CD4-positive, alpha-beta memory T cell (primary cell): Measurements from ENCODE around the gene RIOK1. TPM values are rescaled to one million over a fixed set of nuclear protein-coding genes. Genes with fewer than 3 reads are reported as not detected.

Experiments
- CTCF ChIA-PET: fragments of 350-600 bp; sonication (Branson Sonifier 250); formaldehyde crosslinking; loops from one replicate; lab custom pipeline; 2021; ENCODE audit warnings: inconsistent platforms; ENCODE audit not compliant: partially characterized antibody; lab: Charles Lee
- POLR2A ChIA-PET: fragments of 350-600 bp; sonication (Branson Sonifier 250); formaldehyde crosslinking; loops from one replicate; lab custom pipeline; 2021; ENCODE audit not compliant: partially characterized antibody; lab: Charles Lee
- DNase-seq, 5 donors: peaks; one replicate each; pipeline versions ENCODE4 v3.0.0 to v3.0.0-alpha.2; 2020 to 2022; ENCODE audit warnings: mixed read lengths in 1 of 5
- H3K27ac ChIP-seq: one replicate; pipeline ENCODE4 v1.7.0; 2013; ENCODE audit warnings: low read depth, low read length
- H3K27me3 ChIP-seq: 2 replicates; pipeline ENCODE4 v1.7.0; 2013; ENCODE audit warnings: mild to moderate bottlenecking, low read length, moderate library complexity; ENCODE audit not compliant: insufficient read depth
- H3K36me3 ChIP-seq: 2 replicates; pipeline ENCODE4 v1.7.0; 2013; ENCODE audit warnings: mild to moderate bottlenecking, low read length, moderate library complexity; ENCODE audit not compliant: insufficient read depth
- H3K4me1 ChIP-seq: 2 replicates; pipeline ENCODE4 v1.7.0; 2013; ENCODE audit warnings: mild to moderate bottlenecking, low read length, moderate library complexity; ENCODE audit not compliant: insufficient read depth
- H3K4me3 ChIP-seq, 2 donors: one replicate each; pipeline ENCODE4 v1.7.0; 2013; ENCODE audit warnings: low read length in 2 of 2, mild to moderate bottlenecking in 1 of 2
- H3K9me3 ChIP-seq, 2 donors: one replicate each; pipeline ENCODE4 v1.7.0; 2013; ENCODE audit warnings: low read length in 2 of 2, control low read depth in 1 of 2; ENCODE audit not compliant: control insufficient read depth in 1 of 2
- H3K27ac Mint-ChIP-seq, 7 donors: one replicate each; pipeline ENCODE4 v1.8.0; 2020 to 2021; ENCODE audit warnings: mixed read lengths in 7 of 7, mild to moderate bottlenecking in 6 of 7, inconsistent platforms in 3 of 7, moderate library complexity in 3 of 7
- H3K27me3 Mint-ChIP-seq, 2 donors: one replicate each; pipeline ENCODE4 v1.8.0; 2020 to 2021; ENCODE audit warnings: mixed read lengths in 2 of 2
- H3K36me3 Mint-ChIP-seq, 2 donors: one replicate each; pipeline ENCODE4 v1.8.0; 2020 to 2021; ENCODE audit warnings: mixed read lengths in 2 of 2, inconsistent platforms in 1 of 2, mild to moderate bottlenecking in 1 of 2
- H3K4me1 Mint-ChIP-seq, 4 donors: one replicate each; pipeline ENCODE4 v1.8.0; 2020 to 2021; ENCODE audit warnings: mixed read lengths in 4 of 4, mild to moderate bottlenecking in 1 of 4
- H3K4me3 Mint-ChIP-seq, 8 donors: one replicate each; pipeline ENCODE4 v1.8.0; 2020 to 2021; ENCODE audit warnings: mixed read lengths in 8 of 8, mild to moderate bottlenecking in 7 of 8, moderate library complexity in 6 of 8, inconsistent platforms in 3 of 8
- H3K9me3 Mint-ChIP-seq, 8 donors: one replicate each; pipeline ENCODE4 v1.8.0; 2020 to 2021; ENCODE audit warnings: mixed read lengths in 8 of 8, mild to moderate bottlenecking in 5 of 8, inconsistent platforms in 3 of 8, moderate library complexity in 1 of 8
- intact Hi-C: fragments of 100-400 bp; cut with micrococcal nuclease; formaldehyde crosslinking; loops from one replicate; pipeline ENCODE4 v1.15.1; 2023
- polyA plus RNA-seq, 2 donors: library from polyadenylated mRNA; unstranded; fragments of 300-500 nt; fragmentation: Illumina TruSeq; gene quantifications; one replicate each; pipeline ENCODE4 v1.2.3, GENCODE V29; 2021
- total RNA-seq, 2 experiments: library from RNA; stranded (reverse); gene quantifications; one replicate each; pipeline ENCODE4 v1.2.3, GENCODE V29; 2021

RIOK1 gene
- total and polyA plus RNA-seq, 4 experiments from 2014 or later: 19.1 to 26.1 (median 22.8) TPM

DNA sequence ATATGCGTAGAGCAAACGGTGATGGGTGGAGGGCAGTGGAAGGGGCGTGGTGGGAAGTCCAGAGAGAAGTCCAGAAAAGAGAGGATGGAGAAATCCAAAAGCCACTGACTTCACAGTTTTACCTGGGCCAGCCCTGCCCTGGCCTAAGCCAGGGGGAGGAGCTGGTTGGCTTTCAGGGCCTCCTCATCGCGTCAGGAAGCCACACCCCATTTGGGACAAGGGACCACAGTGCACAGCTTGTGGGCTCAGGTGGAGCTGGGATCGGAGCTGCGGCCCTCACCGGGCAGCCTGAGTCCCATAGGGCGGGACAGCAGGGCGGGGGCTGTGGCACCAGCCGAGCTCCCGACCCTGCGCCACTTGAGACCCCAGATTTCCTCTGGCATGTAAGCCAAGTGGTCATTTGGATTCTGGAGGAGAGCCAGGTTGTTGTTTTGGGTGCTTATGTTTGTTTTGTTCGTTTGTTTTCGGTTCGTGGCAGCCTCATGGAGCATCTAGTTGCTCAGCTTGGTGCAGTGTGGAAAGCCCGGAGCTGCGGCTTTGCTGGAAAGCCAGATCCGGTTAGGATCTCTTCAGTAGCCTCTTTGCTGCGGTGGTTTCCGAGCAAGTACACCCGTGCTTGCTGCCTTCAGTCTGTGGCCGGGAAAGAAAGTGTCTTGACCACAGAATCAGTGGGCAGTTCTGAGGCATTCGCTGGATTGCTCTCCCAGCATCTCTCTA is 42.2 kb downstream of the RIOK1 start:
- ChIA-PET POLR2A (no interaction called here), CTCF (no interaction called here)
- no peaks in the 10 kb centered on the region for H3K9me3 ChIP-seq
- Mint-ChIP-seq H3K9me3 (peaks cover 0 to 13% (median 7%) of the 10 kb centered on the region in 8 donors), H3K36me3 (peaks cover 0 to 5% of the 10 kb centered on the region in 2 donors), H3K27ac (no peak overlapping the region), H3K4me1 (peaks cover 0 to 1% (median 0%) of the 10 kb centered on the region in 4 donors), H3K27me3 (peaks cover 5% of the 10 kb centered on the region in 2 donors), H3K4me3 (no peak overlapping the region)
- no peak for DNase-seq
- intact Hi-C loops: no loop called here
- no peaks in the 10 kb centered on the region for H3K36me3 ChIP-seq
- H3K4me3 ChIP-seq: no peak overlapping the region
- no peaks in the 10 kb centered on the region for H3K4me1 ChIP-seq
- no peak overlapping the region for H3K27ac ChIP-seq
- H3K27me3 ChIP-seq: no peaks in the 10 kb centered on the region

DNA sequence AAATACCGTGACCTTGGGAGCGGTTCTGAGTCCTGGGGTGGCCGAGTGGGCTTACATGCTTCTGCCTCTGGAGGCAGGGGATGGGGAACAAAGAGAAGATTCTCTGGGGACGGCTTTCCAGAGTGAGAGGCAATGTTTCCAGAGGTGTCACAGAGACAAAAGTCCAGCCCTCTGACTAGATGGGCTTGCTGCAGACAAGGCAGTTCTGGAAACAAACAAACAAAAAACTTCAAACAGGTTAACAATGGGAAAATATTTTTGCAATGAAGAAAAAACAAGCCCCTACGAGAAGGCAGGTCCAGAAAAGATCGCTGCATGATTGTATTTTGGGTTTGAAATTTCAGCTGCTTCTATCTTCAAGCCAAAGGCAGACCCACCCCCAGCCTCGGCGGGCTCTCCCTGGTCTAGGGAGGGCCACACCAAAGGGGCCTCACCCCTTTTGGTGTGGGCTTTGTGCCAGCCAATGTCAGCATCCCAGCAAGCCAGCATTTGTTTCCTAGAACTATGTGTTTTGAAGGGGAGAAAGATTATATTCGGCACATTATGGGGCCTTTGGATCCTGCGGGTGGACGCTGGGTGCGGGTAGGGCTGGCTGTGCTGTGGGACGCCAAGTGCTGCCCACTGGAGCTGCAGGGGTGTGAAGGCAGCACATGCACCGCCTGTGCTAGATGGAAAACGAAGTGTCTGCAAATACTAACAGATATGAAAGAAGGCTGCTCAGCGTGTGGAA is 42.9 kb downstream of the RIOK1 start:
- POLR2A ChIA-PET: no interaction called here
- H3K4me3 Mint-ChIP-seq: no peak overlapping the region
- no peaks in the 10 kb centered on the region for H3K4me1 ChIP-seq
- CTCF ChIA-PET: no interaction called here
- peaks cover 5% of the 10 kb centered on the region in 2 donors for H3K27me3 Mint-ChIP-seq
- H3K27me3 ChIP-seq: no peaks in the 10 kb centered on the region
- H3K9me3 Mint-ChIP-seq: peaks cover 0 to 13% (median 7%) of the 10 kb centered on the region in 8 donors
- H3K9me3 ChIP-seq: no peaks in the 10 kb centered on the region
- H3K4me3 ChIP-seq: no peak overlapping the region
- H3K36me3 ChIP-seq: no peaks in the 10 kb centered on the region
- no peak for DNase-seq
- H3K27ac Mint-ChIP-seq: no peak overlapping the region
- peaks cover 0 to 5% of the 10 kb centered on the region in 2 donors for H3K36me3 Mint-ChIP-seq
- H3K4me1 Mint-ChIP-seq: peaks cover 0 to 1% (median 0%) of the 10 kb centered on the region in 4 donors
- no peak overlapping the region for H3K27ac ChIP-seq
- intact Hi-C loops: no loop called here

GRCh38 chr6:7433121-7433617 is 43.6 kb downstream of the RIOK1 start:
- peaks cover 0 to 5% of the 10 kb centered on the region in 2 donors for H3K36me3 Mint-ChIP-seq
- no peaks in the 10 kb centered on the region for H3K27me3 ChIP-seq

GRCh38 chr6:7434672-7435071 is 45.1 kb downstream of the RIOK1 start:
- no peak overlapping the region for H3K4me3 Mint-ChIP-seq
- CTCF ChIA-PET: no interaction called here

More at GRCh38 chr6:7433121-7433617, 43.6 kb downstream of the RIOK1 start:
- ChIA-PET CTCF (no interaction called here), POLR2A (no interaction called here)
- Histone ChIP-seq H3K9me3 (no peaks in the 10 kb centered on the region), H3K27ac (no peak overlapping the region), H3K4me1 (no peaks in the 10 kb centered on the region), H3K4me3 (no peak overlapping the region), H3K36me3 (no peaks in the 10 kb centered on the region)
- H3K9me3 Mint-ChIP-seq: peaks cover 0 to 13% (median 7%) of the 10 kb centered on the region in 8 donors
- H3K27me3 Mint-ChIP-seq: peaks cover 5% of the 10 kb centered on the region in 2 donors
- DNase-seq: no peak
- H3K27ac Mint-ChIP-seq: no peak overlapping the region
- peaks cover 0 to 1% (median 0%) of the 10 kb centered on the region in 4 donors for H3K4me1 Mint-ChIP-seq
- no peak overlapping the region for H3K4me3 Mint-ChIP-seq
- intact Hi-C loops: no loop called here

DNA sequence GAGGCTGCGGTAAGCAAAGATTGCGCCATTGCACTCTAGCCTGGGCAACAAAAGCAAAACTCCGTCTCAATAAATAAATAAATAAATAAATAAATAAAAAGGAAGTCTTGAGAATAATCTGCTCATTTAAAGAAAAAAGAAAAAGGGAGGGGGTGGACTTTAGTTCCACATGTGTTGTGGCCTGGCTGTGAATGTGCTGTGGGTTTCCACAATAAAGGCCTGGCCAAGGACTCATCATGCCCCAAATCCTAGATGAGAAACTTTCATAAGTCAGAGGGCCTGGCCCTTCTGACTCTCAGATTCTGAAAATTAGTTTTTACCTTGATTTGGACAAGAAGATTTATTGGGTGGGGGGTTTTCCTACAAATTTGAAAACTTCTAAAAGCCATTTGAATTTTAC is 48.4 kb downstream of the RIOK1 start:
- Histone ChIP-seq H3K27me3 (no peaks in the 10 kb centered on the region), H3K4me3 (no peak overlapping the region), H3K9me3 (no peaks in the 10 kb centered on the region), H3K27ac (no peak overlapping the region), H3K36me3 (no peaks in the 10 kb centered on the region), H3K4me1 (peaks cover 10% of the 10 kb centered on the region)
- peaks cover 14 to 23% (median 20%) of the 10 kb centered on the region in 4 donors for H3K4me1 Mint-ChIP-seq
- H3K27ac Mint-ChIP-seq: no peak overlapping the region
- peaks cover 0 to 13% (median 7%) of the 10 kb centered on the region in 8 donors for H3K9me3 Mint-ChIP-seq
- no peak overlapping the region for H3K4me3 Mint-ChIP-seq
- no peak for DNase-seq
- intact Hi-C loops: no loop called here
- peaks cover 0 to 5% of the 10 kb centered on the region in 2 donors for H3K36me3 Mint-ChIP-seq
- peaks cover 0 to 2% of the 10 kb centered on the region in 2 donors for H3K27me3 Mint-ChIP-seq
- ChIA-PET POLR2A (no interaction called here), CTCF (no interaction called here)

More at GRCh38 chr6:7434672-7435071, 45.1 kb downstream of the RIOK1 start:
- Mint-ChIP-seq H3K27me3 (peaks cover 5% of the 10 kb centered on the region in 2 donors), H3K4me1 (peaks cover 8 to 12% (median 11%) of the 10 kb centered on the region in 4 donors), H3K9me3 (peaks cover 0 to 13% (median 7%) of the 10 kb centered on the region in 8 donors), H3K36me3 (peaks cover 0 to 5% of the 10 kb centered on the region in 2 donors), H3K27ac (no peak overlapping the region)
- DNase-seq: no peak
- no peaks in the 10 kb centered on the region for H3K9me3 ChIP-seq
- no peaks in the 10 kb centered on the region for H3K27me3 ChIP-seq
- H3K36me3 ChIP-seq: no peaks in the 10 kb centered on the region
- POLR2A ChIA-PET: no interaction called here
- no peak overlapping the region for H3K4me3 ChIP-seq
- intact Hi-C loops: no loop called here
- peaks cover 8% of the 10 kb centered on the region for H3K4me1 ChIP-seq
- no peak overlapping the region for H3K27ac ChIP-seq

GRCh38 chr6:7439228-7439627 is 49.6 kb downstream of the RIOK1 start:
- Mint-ChIP-seq H3K27ac (peak overlapping the region in 3 of 7 donors; percentile 3 to 26 (median 18)), H3K36me3 (peaks cover 0 to 5% of the 10 kb centered on the region in 2 donors), H3K9me3 (peaks cover 0 to 13% (median 7%) of the 10 kb centered on the region in 8 donors), H3K4me1 (peaks cover 14 to 23% (median 20%) of the 10 kb centered on the region in 4 donors), H3K27me3 (peaks cover 0 to 2% of the 10 kb centered on the region in 2 donors), H3K4me3 (peak overlapping the region in 6 of 8 donors; percentile 26 to 63 (median 56))
- Histone ChIP-seq H3K4me3 (no peak overlapping the region), H3K9me3 (no peaks in the 10 kb centered on the region), H3K36me3 (no peaks in the 10 kb centered on the region), H3K27me3 (no peaks in the 10 kb centered on the region), H3K27ac (no peak overlapping the region), H3K4me1 (peaks cover 10% of the 10 kb centered on the region)
- peak in 3 of 5 donors; percentile 1 to 11 (median 6) for DNase-seq
- ChIA-PET POLR2A (no interaction called here), CTCF (no interaction called here)
- intact Hi-C loops: no loop called here

GRCh38 chr6:7440476-7440875 is 50.9 kb downstream of the RIOK1 start:
- no peak overlapping the region for H3K4me3 ChIP-seq
- no peaks in the 10 kb centered on the region for H3K27me3 ChIP-seq
- Mint-ChIP-seq H3K27me3 (peaks cover under 1 to 7% of the 10 kb centered on the region in 2 donors), H3K36me3 (peaks cover 0 to 5% of the 10 kb centered on the region in 2 donors), H3K9me3 (peaks cover 0 to 9% (median 6%) of the 10 kb centered on the region in 8 donors), H3K27ac (no peak overlapping the region), H3K4me3 (peak overlapping the region in 1 of 8 donors; percentile 56), H3K4me1 (peaks cover 14 to 23% (median 19%) of the 10 kb centered on the region in 4 donors)
- no peak overlapping the region for H3K27ac ChIP-seq
- peaks cover 10% of the 10 kb centered on the region for H3K4me1 ChIP-seq
- H3K9me3 ChIP-seq: no peaks in the 10 kb centered on the region
- ChIA-PET POLR2A (no interaction called here), CTCF (no interaction called here)
- no peaks in the 10 kb centered on the region for H3K36me3 ChIP-seq
- intact Hi-C loops: no loop called here
- DNase-seq: no peak
